MM.1S (cell line): ENCODE measurements around the gene DCAF15.

Source experiments
- DNase-seq: peaks from one replicate; pipeline ENCODE4 v3.0.0-alpha.2; 2015
- H2AFZ ChIP-seq: fragments of 300-600 bp; sonication (generic); 2 replicates; pipeline ENCODE4 v1.6.0; 2016; ENCODE audit warnings: antibody characterized with exemption, low read length
- H3F3A ChIP-seq: fragments of 300-600 bp; sonication (generic); 2 replicates; pipeline ENCODE4 v1.6.1; 2016; ENCODE audit warnings: mild to moderate bottlenecking, antibody characterized with exemption, low read length, moderate library complexity, mixed read lengths; ENCODE audit not compliant: insufficient read depth
- H3K27ac ChIP-seq: fragments of 300-600 bp; sonication (generic); 2 replicates; pipeline ENCODE4 v1.5.1; 2016; ENCODE audit warnings: mild to moderate bottlenecking, low read length
- H3K27me3 ChIP-seq: fragments of 300-600 bp; sonication (generic); replicated peaks from 2 replicates; pipeline ENCODE4 v1.6.0; 2016; ENCODE audit warnings: low read length; ENCODE audit not compliant: insufficient read depth
- H3K36me3 ChIP-seq: fragments of 300-600 bp; sonication (generic); replicated peaks from 2 replicates; pipeline ENCODE4 v1.6.1; 2016; ENCODE audit warnings: mild to moderate bottlenecking, low read length, mixed read lengths; ENCODE audit not compliant: insufficient read depth
- H3K4me1 ChIP-seq: fragments of 300-600 bp; sonication (generic); 2 replicates; pipeline ENCODE4 v1.6.1; 2016; ENCODE audit warnings: low read length, mixed read lengths
- H3K4me2 ChIP-seq: fragments of 300-600 bp; sonication (generic); 2 replicates; pipeline ENCODE4 v1.6.0; 2016; ENCODE audit warnings: low read depth, low read length
- H3K4me3 ChIP-seq: fragments of 300-600 bp; sonication (generic); 2 replicates; pipeline ENCODE4 v1.5.1; 2016; ENCODE audit warnings: low read length, mixed read lengths
- H3K79me2 ChIP-seq: fragments of 300-600 bp; sonication (generic); 2 replicates; pipeline ENCODE4 v1.6.1; 2016; ENCODE audit warnings: mixed run types, low read length, mixed read lengths
- H3K9ac ChIP-seq: fragments of 300-600 bp; sonication (generic); 2 replicates; pipeline ENCODE4 v1.6.1; 2016; ENCODE audit warnings: low read length, mixed read lengths
- H3K9me2 ChIP-seq: fragments of 300-600 bp; sonication (generic); replicated peaks from 2 replicates; pipeline ENCODE4 v1.6.1; 2016; ENCODE audit warnings: mild to moderate bottlenecking, low read length, mixed read lengths; ENCODE audit not compliant: insufficient read depth
- H3K9me3 ChIP-seq: fragments of 300-600 bp; sonication (generic); replicated peaks from 2 replicates; pipeline ENCODE4 v1.6.1; 2016; ENCODE audit warnings: mild to moderate bottlenecking, low read length, mixed read lengths; ENCODE audit not compliant: insufficient read depth
- H4K20me1 ChIP-seq: fragments of 300-600 bp; sonication (generic); 2 replicates; pipeline ENCODE4 v1.6.1; 2016; ENCODE audit warnings: mild to moderate bottlenecking, low read length, moderate library complexity, mixed read lengths; ENCODE audit not compliant: insufficient read depth
- EZH2 ChIP-seq: fragments of 300-600 bp; sonication (generic); optimal IDR thresholded peaks from 2 replicates; pipeline ENCODE3; 2017; ENCODE audit warnings: low read depth, mild to moderate bottlenecking, antibody characterized with exemption, low read length, mixed read lengths
- EZH2phosphoT487 ChIP-seq: fragments of 300-600 bp; sonication (generic); IDR thresholded peaks from 2 replicates; pipeline ENCODE4 v1.6.1; 2018; ENCODE audit warnings: antibody characterized with exemption, low read length
- TF ChIP-seq, protein P1 (sequence below): fragments of 300-600 bp; sonication (generic); IDR thresholded peaks from 2 replicates; pipeline ENCODE4 v1.5.1; 2016; ENCODE audit warnings: antibody characterized with exemption, low read length, mixed read lengths

DCAF15 gene

DNA sequence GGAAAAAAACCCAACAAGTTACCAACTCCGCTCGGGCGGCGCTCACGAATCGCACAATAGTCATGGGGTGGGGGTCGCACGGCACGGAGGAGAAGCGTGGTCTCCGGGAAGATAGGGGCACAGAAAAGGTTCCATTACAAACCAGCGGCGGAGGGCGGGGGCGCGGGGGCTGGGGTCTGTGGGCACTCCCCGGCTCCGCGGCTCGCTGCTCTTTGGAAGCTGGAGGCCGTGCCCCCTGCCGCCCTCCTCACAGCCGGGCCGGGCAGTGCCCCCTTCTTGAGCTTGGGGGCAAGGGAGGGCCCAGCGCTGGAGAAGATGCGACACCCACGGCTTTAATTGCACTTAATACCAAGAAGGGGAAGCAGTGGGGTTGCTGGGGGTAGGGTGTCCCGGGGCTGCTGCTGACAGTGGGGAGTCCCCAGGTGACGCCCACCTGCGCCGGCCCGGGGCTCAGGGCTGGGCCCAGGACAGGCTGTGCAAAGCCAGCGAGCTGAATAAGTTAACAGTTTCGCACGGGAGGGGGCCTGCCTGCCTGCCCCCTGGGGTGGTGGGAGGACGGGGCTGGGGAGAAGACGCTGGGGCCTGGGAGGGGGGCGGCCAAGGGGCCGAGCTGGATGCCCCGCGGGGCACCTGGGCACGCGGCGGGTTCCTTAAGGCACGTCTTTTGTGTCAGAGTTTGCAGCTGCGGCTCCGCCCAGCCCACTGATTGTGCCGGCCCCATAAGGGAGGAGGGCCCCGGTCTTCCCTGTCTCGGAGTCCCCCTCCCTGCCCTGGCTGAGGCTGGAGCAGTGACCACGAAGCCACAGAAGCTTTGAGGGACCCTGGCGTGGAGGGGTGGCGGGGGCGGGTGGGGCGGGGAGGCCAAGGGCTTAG is 9.8 kb downstream of the DCAF15 start:
- no peaks in the 10 kb centered on the region for H3K36me3 ChIP-seq
- no peak for DNase-seq

DNA sequence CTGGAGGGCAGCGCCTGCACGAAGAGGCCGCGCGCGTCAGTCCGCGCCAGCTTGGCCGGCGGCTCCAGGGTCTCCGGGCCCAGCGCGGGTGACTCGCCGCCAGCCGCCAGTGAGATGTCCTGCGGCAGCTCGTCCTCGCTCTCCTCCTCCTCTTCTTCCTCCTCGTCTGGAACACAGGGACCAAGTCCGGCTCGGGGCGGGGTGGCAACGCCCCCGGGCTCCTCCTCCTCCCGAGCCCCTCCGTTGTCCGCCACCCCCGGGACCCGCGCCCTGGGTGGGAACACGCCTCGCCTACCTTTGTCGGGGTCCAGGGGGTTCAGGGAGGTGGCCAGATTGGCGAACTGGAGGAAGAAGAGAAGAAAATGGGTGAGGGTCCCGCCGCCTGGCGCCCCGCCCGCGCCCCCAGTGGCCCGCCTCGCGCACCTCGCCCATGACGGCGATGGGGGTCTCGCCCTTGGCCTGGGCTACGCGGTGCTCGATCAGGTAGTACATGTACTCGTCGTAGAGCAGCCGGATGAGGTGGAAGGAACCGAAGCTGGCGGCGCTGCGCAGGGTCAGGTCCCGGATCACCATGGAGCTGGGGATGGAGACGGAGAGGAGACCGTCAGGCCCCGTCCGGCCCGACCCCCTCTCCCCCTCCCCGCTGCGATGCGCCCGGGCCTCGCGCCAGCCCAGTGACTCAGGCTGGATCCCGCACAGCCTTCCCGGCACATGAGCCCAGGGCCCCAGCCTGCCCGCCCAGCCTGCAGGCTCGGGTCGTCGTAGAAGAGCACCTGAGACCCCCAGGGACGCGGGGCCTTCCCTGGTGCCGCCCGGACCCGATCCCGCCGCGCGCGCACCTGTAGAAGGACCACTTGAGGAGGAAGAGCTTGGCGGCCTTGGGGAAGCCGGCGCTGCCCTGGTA is 10.6 kb downstream of the DCAF15 start:
- H3K9me2 ChIP-seq, result no peaks in the 10 kb centered on the region
- H3K9ac ChIP-seq, result no peak overlapping the region
- H3K4me3 ChIP-seq, result no peak overlapping the region
- TF ChIP-seq EZH2phosphoT487 (no peak), EZH2 (no peak)
- TF ChIP-seq, protein P1, sequence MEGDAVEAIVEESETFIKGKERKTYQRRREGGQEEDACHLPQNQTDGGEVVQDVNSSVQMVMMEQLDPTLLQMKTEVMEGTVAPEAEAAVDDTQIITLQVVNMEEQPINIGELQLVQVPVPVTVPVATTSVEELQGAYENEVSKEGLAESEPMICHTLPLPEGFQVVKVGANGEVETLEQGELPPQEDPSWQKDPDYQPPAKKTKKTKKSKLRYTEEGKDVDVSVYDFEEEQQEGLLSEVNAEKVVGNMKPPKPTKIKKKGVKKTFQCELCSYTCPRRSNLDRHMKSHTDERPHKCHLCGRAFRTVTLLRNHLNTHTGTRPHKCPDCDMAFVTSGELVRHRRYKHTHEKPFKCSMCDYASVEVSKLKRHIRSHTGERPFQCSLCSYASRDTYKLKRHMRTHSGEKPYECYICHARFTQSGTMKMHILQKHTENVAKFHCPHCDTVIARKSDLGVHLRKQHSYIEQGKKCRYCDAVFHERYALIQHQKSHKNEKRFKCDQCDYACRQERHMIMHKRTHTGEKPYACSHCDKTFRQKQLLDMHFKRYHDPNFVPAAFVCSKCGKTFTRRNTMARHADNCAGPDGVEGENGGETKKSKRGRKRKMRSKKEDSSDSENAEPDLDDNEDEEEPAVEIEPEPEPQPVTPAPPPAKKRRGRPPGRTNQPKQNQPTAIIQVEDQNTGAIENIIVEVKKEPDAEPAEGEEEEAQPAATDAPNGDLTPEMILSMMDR, result no peak
- no peaks in the 10 kb centered on the region for H4K20me1 ChIP-seq
- no peaks in the 10 kb centered on the region for H3F3A ChIP-seq
- H3K9me3 ChIP-seq, result no peaks in the 10 kb centered on the region
- no peaks in the 10 kb centered on the region for H3K36me3 ChIP-seq
- H3K27me3 ChIP-seq, result no peaks in the 10 kb centered on the region
- H3K4me2 ChIP-seq, result no peak overlapping the region
- DNase-seq, result no peak
- no peaks in the 10 kb centered on the region for H3K79me2 ChIP-seq
- H2AFZ ChIP-seq, result no peak overlapping the region
- no peak overlapping the region for H3K27ac ChIP-seq
- H3K4me1 ChIP-seq, result no peaks in the 10 kb centered on the region

More for the DNA sequence above, 9.8 kb downstream of the DCAF15 start:
- H3K4me3 ChIP-seq, result no peak overlapping the region
- no peak overlapping the region for H3K4me2 ChIP-seq
- no peaks in the 10 kb centered on the region for H4K20me1 ChIP-seq
- H3K9ac ChIP-seq, result no peak overlapping the region
- H3K9me3 ChIP-seq, result no peaks in the 10 kb centered on the region
- H3K27ac ChIP-seq, result no peak overlapping the region
- H3K9me2 ChIP-seq, result no peaks in the 10 kb centered on the region
- no peaks in the 10 kb centered on the region for H3F3A ChIP-seq
- no peaks in the 10 kb centered on the region for H3K79me2 ChIP-seq
- no peaks in the 10 kb centered on the region for H3K27me3 ChIP-seq
- TF ChIP-seq, protein P1, result no peak
- H2AFZ ChIP-seq, result no peak overlapping the region
- no peaks in the 10 kb centered on the region for H3K4me1 ChIP-seq

DNA sequence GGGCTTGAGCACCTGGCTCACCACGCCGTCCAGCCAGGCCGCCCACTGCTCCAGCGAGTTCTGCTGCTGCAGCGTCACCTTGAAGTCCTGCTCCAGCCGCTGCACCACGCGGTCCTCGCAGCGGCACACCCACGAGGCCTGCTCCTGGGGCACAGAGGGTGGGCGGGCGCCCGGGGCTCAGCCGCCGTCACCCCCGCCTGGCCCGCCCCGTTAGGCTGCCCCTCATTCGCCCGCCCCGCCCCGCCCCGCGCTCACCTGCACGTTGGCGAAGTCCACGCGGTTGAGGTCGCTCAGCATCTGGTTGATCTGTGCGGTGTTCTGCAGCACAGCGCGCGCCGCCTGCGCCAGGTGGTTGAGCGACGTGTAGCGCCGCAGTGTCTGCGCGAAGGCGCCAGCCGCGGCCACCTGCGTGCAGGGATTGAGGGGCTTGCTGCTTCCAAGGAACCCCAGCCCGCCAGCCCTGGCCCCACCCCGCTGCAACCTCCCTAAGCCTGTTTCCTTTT is 11.3 kb downstream of the DCAF15 start:
- Histone ChIP-seq H3K27ac (no peak overlapping the region), H3K9ac (no peak overlapping the region), H3K4me1 (no peaks in the 10 kb centered on the region), H3K9me2 (no peaks in the 10 kb centered on the region), H3K4me3 (no peak overlapping the region), H3F3A (no peaks in the 10 kb centered on the region), H2AFZ (no peak overlapping the region), H3K79me2 (no peaks in the 10 kb centered on the region), H3K4me2 (no peak overlapping the region), H3K36me3 (no peaks in the 10 kb centered on the region), H4K20me1 (no peaks in the 10 kb centered on the region), H3K9me3 (no peaks in the 10 kb centered on the region), H3K27me3 (no peaks in the 10 kb centered on the region)
- DNase-seq, result no peak
- TF ChIP-seq EZH2 (no peak), EZH2phosphoT487 (no peak)
- TF ChIP-seq, protein P1, result no peak
